Tibial nerve (tissue), 4 donors: ENCODE measurements around the gene FATE1. TPM values are rescaled to one million over a fixed set of nuclear protein-coding genes. Genes with fewer than 3 reads are reported as not detected.

Experiments used
- DNase-seq, 2 donors: peaks; one replicate each; pipeline ENCODE4 v3.0.0-alpha.2; 2019; ENCODE audit warnings: low spot score in 2 of 2
- H3K27ac ChIP-seq, 4 donors: fragments of 200-600 bp; sonication (generic) in 3 of 4; one replicate each; pipeline ENCODE4 v1.5.1; 2017 to 2019; ENCODE audit warnings: mild to moderate bottlenecking in 1 of 4
- H3K27me3 ChIP-seq, 2 donors: fragments of 200-600 bp; sonication (generic) in 1 of 2; one replicate each; pipeline versions ENCODE4 v1.5.1 to v1.6.0; 2017 to 2019
- H3K36me3 ChIP-seq, 3 donors: fragments of 200-600 bp; sonication (generic); one replicate each; pipeline ENCODE4 v1.5.1; 2018 to 2019
- H3K4me1 ChIP-seq, 4 donors: fragments of 200-600 bp; sonication (generic) in 3 of 4; one replicate each; pipeline ENCODE4 v1.5.1; 2017 to 2019
- H3K4me3 ChIP-seq, 4 donors: fragments of 200-600 bp; sonication (generic) in 3 of 4; one replicate each; pipeline ENCODE4 v1.5.1; 2017 to 2019; ENCODE audit warnings: mild to moderate bottlenecking in 1 of 4, moderate library complexity in 1 of 4
- H3K9me3 ChIP-seq, 4 donors: fragments of 200-600 bp; sonication (generic) in 3 of 4; one replicate each; pipeline ENCODE4 v1.5.1; 2017 to 2019
- EP300 ChIP-seq, 2 donors: sonication (generic); formaldehyde crosslinking; IDR thresholded peaks; one replicate each; pipeline ENCODE4 v1.6.1; 2017; ENCODE audit warnings: antibody characterized with exemption in 2 of 2, mild to moderate bottlenecking in 1 of 2
- POLR2A ChIP-seq, 2 donors: fragments of 450-650 bp; IDR thresholded peaks; one replicate each; pipeline ENCODE4 v1.6.1; 2017; ENCODE audit warnings: antibody characterized with exemption in 2 of 2, mild to moderate bottlenecking in 2 of 2, moderate library complexity in 2 of 2
- WGBS, 2 donors: methylation state at CpG; one replicate each; pipeline ENCODE4 v1.1.5; 2018; 5-methylcytosine and 5-hydroxymethylcytosine counted together
- total RNA-seq, 4 donors: library from RNA; depleted of rRNA; stranded (reverse); fragments of >200 nt; gene quantifications; one replicate each; pipeline ENCODE4 v1.1.0, GENCODE V29; 2016
- TF ChIP-seq, protein P1 (sequence below), 5 experiments: fragments of 200-600 bp in 3 of 5; fragments of 450-650 bp in 2 of 5; sonication (generic) in 3 of 5; IDR thresholded peaks; one replicate each; pipeline ENCODE4 v1.5.1; 2016 to 2019; ENCODE audit warnings: antibody characterized with exemption in 5 of 5, mild to moderate bottlenecking in 3 of 5, moderate library complexity in 2 of 5

The FATE1 gene
- total RNA-seq, 4 donors from 2014 or later: not detected

DNA sequence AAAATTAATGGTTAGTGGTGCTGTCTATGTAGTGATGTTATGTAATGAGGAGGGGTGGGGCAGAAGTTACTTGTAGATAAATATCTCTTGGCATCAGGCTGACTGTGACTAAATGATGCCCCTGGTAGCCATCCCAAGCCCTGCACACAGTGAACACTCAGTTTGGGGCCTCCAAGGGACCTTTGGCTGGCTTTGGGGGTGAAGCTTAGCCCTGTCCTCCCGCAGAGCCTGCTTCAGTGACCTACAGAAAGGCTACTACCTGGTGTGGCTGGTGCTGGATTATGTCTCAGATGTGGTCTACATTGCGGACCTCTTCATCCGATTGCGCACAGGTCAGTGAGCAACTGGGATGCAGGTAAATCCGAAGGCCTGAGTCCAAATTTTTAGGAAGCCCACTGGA is 26.5 kb downstream of the FATE1 start:
- no peak for DNase-seq
- no peaks in the 10 kb centered on the region for H3K27me3 ChIP-seq
- 91 to 98% methylated on average over 4 to 5 of the region's 5 CpGs for WGBS, 2 donors
- no peaks in the 10 kb centered on the region for H3K36me3 ChIP-seq
- no peak overlapping the region for H3K27ac ChIP-seq
- H3K4me3 ChIP-seq: no peak overlapping the region
- no peaks in the 10 kb centered on the region for H3K4me1 ChIP-seq
- no peak for TF ChIP-seq POLR2A (IDR thresholded peaks at IDR 0.05)
- TF ChIP-seq, protein P1, sequence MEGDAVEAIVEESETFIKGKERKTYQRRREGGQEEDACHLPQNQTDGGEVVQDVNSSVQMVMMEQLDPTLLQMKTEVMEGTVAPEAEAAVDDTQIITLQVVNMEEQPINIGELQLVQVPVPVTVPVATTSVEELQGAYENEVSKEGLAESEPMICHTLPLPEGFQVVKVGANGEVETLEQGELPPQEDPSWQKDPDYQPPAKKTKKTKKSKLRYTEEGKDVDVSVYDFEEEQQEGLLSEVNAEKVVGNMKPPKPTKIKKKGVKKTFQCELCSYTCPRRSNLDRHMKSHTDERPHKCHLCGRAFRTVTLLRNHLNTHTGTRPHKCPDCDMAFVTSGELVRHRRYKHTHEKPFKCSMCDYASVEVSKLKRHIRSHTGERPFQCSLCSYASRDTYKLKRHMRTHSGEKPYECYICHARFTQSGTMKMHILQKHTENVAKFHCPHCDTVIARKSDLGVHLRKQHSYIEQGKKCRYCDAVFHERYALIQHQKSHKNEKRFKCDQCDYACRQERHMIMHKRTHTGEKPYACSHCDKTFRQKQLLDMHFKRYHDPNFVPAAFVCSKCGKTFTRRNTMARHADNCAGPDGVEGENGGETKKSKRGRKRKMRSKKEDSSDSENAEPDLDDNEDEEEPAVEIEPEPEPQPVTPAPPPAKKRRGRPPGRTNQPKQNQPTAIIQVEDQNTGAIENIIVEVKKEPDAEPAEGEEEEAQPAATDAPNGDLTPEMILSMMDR (IDR thresholded peaks at IDR 0.05): no peak
- no peak for TF ChIP-seq EP300 (IDR thresholded peaks at IDR 0.05)
- H3K9me3 ChIP-seq: no peaks in the 10 kb centered on the region

DNA sequence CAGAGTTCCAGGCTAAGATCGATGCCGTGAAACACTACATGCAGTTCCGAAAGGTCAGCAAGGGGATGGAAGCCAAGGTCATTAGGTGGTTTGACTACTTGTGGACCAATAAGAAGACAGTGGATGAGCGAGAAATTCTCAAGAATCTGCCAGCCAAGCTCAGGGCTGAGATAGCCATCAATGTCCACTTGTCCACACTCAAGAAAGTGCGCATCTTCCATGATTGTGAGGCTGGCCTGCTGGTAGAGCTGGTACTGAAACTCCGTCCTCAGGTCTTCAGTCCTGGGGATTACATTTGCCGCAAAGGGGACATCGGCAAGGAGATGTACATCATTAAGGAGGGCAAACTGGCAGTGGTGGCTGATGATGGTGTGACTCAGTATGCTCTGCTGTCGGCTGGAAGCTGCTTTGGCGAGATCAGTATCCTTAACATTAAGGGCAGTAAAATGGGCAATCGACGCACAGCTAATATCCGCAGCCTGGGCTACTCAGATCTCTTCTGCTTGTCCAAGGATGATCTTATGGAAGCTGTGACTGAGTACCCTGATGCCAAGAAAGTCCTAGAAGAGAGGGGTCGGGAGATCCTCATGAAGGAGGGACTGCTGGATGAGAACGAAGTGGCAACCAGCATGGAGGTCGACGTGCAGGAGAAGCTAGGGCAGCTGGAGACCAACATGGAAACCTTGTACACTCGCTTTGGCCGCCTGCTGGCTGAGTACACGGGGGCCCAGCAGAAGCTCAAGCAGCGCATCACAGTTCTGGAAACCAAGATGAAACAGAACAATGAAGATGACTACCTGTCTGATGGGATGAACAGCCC is 28.0 kb downstream of the FATE1 start:
- TF ChIP-seq POLR2A (IDR thresholded peaks at IDR 0.05) (no peak), EP300 (IDR thresholded peaks at IDR 0.05) (no peak)
- TF ChIP-seq, protein P1 (IDR thresholded peaks at IDR 0.05): no peak
- Histone ChIP-seq H3K4me3 (no peak overlapping the region), H3K27ac (no peak overlapping the region), H3K36me3 (no peaks in the 10 kb centered on the region), H3K4me1 (no peaks in the 10 kb centered on the region), H3K9me3 (no peaks in the 10 kb centered on the region), H3K27me3 (no peaks in the 10 kb centered on the region)
- WGBS, 2 donors: 87 to 95% methylated on average over 21 of the region's 21 CpGs
- DNase-seq: no peak

DNA sequence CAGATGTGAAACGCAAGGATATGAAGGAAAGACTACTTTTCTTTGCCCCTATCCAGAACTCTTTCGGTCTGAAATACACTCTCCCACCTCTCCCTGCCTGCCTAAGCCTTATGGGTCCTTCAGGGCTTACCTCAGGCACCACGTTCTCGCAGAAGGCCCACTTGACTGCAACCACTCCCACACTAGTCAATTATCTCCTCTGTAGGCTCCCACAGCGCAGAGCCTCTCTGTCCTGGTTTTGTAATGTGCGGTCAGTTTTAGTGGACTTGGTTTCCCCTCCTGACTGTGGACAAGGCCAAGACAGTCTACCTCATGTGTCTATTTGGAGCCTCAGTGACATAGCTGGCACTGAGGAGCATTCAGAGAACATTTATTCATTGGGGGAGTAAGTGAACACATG is 29.8 kb downstream of the FATE1 start:
- H3K4me1 ChIP-seq: no peaks in the 10 kb centered on the region
- TF ChIP-seq, protein P1 (IDR thresholded peaks at IDR 0.05): no peak
- TF ChIP-seq EP300 (IDR thresholded peaks at IDR 0.05): no peak
- TF ChIP-seq POLR2A (IDR thresholded peaks at IDR 0.05): no peak
- H3K27me3 ChIP-seq: peaks cover 0 to 3% of the 10 kb centered on the region in 2 donors
- 70 to 94% methylated on average over 6 of the region's 6 CpGs for WGBS, 2 donors
- H3K4me3 ChIP-seq: no peak overlapping the region
- DNase-seq: no peak
- H3K36me3 ChIP-seq: no peaks in the 10 kb centered on the region
- H3K9me3 ChIP-seq: no peaks in the 10 kb centered on the region
- H3K27ac ChIP-seq: no peak overlapping the region

DNA sequence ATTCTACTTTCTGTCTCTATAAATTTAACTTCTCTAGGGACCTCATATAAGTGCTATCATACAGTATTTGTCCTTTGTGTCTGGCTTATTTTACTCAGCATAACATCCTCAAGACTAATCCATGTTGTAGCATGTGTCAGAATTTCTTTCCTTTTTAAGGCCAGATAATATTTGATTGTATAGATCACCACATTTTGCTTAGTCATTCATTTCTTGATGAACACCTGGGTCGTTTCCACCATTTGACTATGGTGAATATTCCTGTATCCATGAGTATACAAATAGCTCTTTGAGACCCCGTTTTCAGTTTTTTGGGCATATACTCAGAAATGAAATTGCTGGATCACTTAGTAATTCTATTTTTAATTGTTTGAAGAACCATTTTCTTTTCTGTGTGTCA is 30.7 kb downstream of the FATE1 start:
- TF ChIP-seq, protein P1 (IDR thresholded peaks at IDR 0.05): no peak
- no peak for TF ChIP-seq EP300 (IDR thresholded peaks at IDR 0.05)
- no peak for TF ChIP-seq POLR2A (IDR thresholded peaks at IDR 0.05)
- 34 to 80% methylated on average over 2 of the region's 2 CpGs for WGBS, 2 donors
- peaks cover 0 to 11% of the 10 kb centered on the region in 2 donors for H3K27me3 ChIP-seq
- H3K4me3 ChIP-seq: no peak overlapping the region
- no peak overlapping the region for H3K27ac ChIP-seq
- H3K36me3 ChIP-seq: no peaks in the 10 kb centered on the region
- no peaks in the 10 kb centered on the region for H3K4me1 ChIP-seq
- no peak for DNase-seq
- no peaks in the 10 kb centered on the region for H3K9me3 ChIP-seq

DNA sequence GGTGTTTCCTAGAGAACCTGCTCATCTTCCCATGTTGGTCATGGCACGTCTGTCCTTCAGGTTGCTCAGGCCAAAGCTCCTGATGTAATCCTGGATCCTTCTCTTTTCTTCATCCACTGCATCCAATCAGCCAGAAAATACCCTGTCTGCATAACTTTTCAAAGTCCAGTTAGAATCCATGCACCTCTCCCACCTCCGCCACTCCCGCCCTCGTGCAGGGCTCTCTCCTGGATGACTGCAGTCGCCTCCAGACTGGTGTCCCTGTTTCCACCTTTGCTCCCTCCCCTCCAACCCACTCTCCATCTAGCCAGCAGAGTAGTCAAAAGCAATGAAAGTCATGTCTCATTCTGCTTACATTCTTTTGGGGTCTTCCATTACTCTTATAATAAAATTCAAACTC is 34.7 kb downstream of the FATE1 start:
- H3K4me1 ChIP-seq: peaks cover 0 to 11% (median 0%) of the 10 kb centered on the region in 4 donors

More for the DNA sequence above, 34.7 kb downstream of the FATE1 start:
- 92 to 96% methylated on average over 5 of the region's 5 CpGs for whole genome bisulfite sequencing, 2 donors
- Histone ChIP-seq H3K27ac (no peak overlapping the region), H3K27me3 (peaks cover 0 to 12% of the 10 kb centered on the region in 2 donors), H3K4me3 (no peak overlapping the region), H3K36me3 (no peaks in the 10 kb centered on the region), H3K9me3 (no peaks in the 10 kb centered on the region)
- no peak for DNase-seq
- TF ChIP-seq, protein P1 (IDR thresholded peaks at IDR 0.05): no peak
- no peak for TF ChIP-seq POLR2A (IDR thresholded peaks at IDR 0.05)
- TF ChIP-seq EP300 (IDR thresholded peaks at IDR 0.05): no peak
